ENCODE results near the gene ALG2.

DNA sequence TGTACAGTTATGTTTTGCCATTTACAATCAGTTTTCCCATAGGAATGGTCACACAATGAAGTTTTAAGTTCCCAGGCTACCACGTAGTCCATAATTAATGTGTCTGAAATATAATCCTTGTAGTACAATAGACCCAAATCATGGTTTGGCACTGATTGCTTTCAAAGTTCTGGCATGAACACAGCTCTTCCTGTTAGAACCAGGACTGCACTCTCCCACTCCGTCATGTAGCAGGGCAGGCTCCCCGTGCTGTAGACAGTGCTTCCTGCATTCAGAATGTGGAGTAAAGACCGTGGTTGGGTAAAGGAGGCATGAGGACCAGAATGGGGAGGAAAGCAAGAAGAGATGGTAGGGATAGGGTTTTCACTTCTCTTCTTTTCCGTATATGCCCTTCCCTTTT lies 4.3 kb upstream of the ALG2 start:
- TF ChIP-seq CTCF (IDR thresholded peaks at IDR 0.05; ENCODE audit: low read depth, low read length, missing input control), result no peak
- TF ChIP-seq MAX (IDR thresholded peaks at IDR 0.05), result no peak
- no peak for TF ChIP-seq EGR1 (IDR thresholded peaks at IDR 0.05; ENCODE audit: low read depth in 2 of 2)
- TF ChIP-seq TAF1 (conservative IDR thresholded peaks at IDR 0.05), result no peak
- no peak for TF ChIP-seq RAD21 (IDR thresholded peaks at IDR 0.05)
- no peak for TF ChIP-seq YY1 (IDR thresholded peaks at IDR 0.05)
- TF ChIP-seq, protein P1, sequence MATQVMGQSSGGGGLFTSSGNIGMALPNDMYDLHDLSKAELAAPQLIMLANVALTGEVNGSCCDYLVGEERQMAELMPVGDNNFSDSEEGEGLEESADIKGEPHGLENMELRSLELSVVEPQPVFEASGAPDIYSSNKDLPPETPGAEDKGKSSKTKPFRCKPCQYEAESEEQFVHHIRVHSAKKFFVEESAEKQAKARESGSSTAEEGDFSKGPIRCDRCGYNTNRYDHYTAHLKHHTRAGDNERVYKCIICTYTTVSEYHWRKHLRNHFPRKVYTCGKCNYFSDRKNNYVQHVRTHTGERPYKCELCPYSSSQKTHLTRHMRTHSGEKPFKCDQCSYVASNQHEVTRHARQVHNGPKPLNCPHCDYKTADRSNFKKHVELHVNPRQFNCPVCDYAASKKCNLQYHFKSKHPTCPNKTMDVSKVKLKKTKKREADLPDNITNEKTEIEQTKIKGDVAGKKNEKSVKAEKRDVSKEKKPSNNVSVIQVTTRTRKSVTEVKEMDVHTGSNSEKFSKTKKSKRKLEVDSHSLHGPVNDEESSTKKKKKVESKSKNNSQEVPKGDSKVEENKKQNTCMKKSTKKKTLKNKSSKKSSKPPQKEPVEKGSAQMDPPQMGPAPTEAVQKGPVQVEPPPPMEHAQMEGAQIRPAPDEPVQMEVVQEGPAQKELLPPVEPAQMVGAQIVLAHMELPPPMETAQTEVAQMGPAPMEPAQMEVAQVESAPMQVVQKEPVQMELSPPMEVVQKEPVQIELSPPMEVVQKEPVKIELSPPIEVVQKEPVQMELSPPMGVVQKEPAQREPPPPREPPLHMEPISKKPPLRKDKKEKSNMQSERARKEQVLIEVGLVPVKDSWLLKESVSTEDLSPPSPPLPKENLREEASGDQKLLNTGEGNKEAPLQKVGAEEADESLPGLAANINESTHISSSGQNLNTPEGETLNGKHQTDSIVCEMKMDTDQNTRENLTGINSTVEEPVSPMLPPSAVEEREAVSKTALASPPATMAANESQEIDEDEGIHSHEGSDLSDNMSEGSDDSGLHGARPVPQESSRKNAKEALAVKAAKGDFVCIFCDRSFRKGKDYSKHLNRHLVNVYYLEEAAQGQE (IDR thresholded peaks at IDR 0.05), result no peak
- no peak for TF ChIP-seq JUND (IDR thresholded peaks at IDR 0.05)
- no peak for TF ChIP-seq HNF4A (conservative IDR thresholded peaks at IDR 0.05)
- TF ChIP-seq SP1 (IDR thresholded peaks at IDR 0.05), result no peak
- TF ChIP-seq FOXA1 (IDR thresholded peaks at IDR 0.05), result no peak
- TF ChIP-seq GABPA (IDR thresholded peaks at IDR 0.05 in 1 of 2, conservative IDR thresholded peaks at IDR 0.05 in 1 of 2), result no peak
- TF ChIP-seq NR2F2 (IDR thresholded peaks at IDR 0.05), result no peak
- no peak for TF ChIP-seq ZBTB33 (IDR thresholded peaks at IDR 0.05)

Data from liver (tissue), 3 donors.